GM18519 (cell line): ENCODE data around the gene JAZF1.
A peak's percentile ranks its signal among the peaks of the same experiment; 100 is the strongest.

Experiments
- ATAC-seq: cut with Tn5 transposase; IDR thresholded peaks from one replicate; pipeline ENCODE4 v1.9.1; 2021; ENCODE audit warnings: mild to moderate bottlenecking, moderate library complexity; ENCODE audit not compliant: unreplicated experiment, low FRiP score

The JAZF1 gene

GRCh38 chr7:28180364-28181147 is at the start of gene JAZF1:
JAZF1 (minus strand) TSS chr7:28180795.
- no peak for ATAC-seq

DNA sequence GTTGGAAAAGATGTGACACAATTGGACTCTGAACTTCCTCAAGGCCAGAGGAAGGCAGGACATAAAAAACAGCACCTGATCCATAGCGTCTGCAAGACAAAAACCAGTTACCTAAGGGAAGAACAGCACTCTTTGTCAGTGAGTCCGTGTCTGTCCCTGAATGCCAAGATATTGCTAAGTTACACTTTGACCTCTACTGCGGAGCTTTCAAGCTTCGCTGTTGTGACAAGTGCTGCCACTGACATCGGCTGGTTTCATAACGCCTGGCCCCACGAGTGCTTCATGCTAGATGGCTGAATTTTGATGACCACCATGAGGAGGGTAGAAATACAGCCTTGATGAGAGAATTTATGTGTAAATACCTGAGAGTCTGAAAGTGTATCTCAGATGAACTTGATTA is 49.7 kb upstream of the JAZF1 start:
- ATAC-seq, result no peak

DNA sequence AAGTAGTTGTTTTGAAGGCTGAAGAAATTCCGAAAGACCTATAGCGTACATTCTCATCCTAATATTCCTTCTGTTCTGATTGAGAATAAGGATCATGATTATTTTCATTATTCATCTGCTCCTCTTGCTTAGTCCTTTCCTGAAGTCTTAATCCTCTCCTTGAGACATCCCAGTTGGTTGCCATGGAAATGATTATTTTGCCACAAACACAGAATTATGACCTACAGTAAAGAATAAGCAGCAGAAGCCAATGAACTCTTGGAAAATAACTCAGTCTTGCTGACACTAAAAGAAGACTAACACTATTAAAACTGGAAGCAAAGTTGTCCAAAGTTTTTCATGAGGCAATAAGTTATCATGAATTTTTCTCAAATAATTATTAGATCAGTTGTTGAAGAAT is 47.8 kb upstream of the JAZF1 start:
- no peak for ATAC-seq

GRCh38 chr7:28226003-28226402 is 45.4 kb upstream of the JAZF1 start:
- ATAC-seq, result no peak

DNA sequence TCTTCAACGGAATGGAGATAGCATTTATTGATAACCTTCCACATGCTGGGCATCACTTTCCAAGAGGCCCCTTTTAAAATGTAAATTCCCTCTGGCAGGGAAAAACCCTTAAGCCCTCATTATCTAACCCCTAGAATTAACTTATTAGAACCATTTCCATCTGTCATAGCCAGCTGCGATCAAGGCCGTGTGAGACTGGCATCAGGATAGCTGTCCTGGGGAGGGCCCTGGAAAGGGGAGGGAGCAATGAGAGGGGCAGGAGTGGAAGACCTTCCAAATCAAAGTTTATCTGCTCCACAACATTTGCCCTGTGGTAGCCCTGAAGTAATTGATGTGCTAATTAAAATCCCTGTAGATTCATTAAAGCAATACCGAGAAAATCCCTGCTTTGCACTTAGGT is 45.0 kb upstream of the JAZF1 start:
- ATAC-seq, result no peak

DNA sequence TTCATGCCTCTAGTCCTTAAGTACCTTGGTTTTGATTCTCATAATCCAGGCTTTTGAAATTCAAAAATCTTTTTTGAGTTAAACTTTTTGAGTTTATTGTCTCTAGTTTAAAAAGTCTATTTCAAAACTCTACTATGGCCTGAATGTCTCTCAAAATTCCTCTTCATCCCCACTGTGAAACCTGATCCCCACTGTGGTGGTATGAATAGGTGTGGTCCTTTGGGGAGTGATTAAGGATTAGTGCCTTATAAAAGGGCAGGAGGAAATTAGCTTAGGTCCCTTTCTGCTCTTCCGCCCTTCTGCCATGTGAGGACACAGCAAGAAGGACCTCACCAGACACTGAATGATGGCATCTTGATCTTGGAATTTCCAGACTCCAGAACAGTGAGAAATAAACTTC is 44.1 kb upstream of the JAZF1 start:
- ATAC-seq, result no peak

- ATAC-seq, result no peak
Observed at GRCh38 chr7:28224172-28224571, 43.6 kb upstream of the JAZF1 start.

DNA sequence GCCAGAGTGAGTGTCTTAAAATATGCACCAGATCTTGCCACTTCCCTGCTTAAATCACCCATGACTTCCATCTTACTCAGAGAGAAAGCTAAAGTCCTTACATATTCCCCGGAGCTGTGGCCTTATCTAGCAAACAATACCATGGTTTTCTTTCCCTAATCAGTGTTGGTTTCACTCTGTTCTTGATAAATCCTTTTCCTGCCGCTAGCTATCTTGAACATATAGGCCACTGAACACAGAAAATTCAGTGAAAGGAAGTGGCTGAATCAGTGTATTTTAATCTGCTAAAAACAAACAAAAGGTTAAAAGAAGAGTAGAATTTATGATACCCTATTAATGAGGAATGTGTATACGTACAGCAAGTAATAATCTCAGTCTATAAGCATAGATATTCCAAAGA is 42.0 kb upstream of the JAZF1 start:
- ATAC-seq, result no peak

DNA sequence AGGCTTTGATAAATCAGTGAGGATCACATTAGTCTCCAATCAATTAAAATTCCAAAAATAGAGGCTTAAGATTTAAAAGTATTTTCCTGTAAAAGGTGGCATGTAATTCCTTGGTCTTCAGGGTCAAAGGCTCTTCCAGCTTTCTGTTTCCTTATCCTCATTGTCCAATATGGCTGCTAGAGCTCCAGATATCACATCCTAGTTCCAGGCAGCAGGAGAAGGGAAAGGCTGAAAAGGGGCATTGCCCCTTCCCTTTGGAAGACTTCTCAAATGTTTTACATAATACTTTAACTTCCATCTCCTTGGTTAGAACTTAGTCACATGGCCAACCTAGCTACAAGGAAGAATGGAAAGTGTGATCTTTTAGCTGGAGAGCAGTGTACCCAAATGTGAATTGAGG is 39.2 kb upstream of the JAZF1 start:
- ATAC-seq, result no peak

- no peak for ATAC-seq
Observed at GRCh38 chr7:28217143-28217542, 36.5 kb upstream of the JAZF1 start.

DNA sequence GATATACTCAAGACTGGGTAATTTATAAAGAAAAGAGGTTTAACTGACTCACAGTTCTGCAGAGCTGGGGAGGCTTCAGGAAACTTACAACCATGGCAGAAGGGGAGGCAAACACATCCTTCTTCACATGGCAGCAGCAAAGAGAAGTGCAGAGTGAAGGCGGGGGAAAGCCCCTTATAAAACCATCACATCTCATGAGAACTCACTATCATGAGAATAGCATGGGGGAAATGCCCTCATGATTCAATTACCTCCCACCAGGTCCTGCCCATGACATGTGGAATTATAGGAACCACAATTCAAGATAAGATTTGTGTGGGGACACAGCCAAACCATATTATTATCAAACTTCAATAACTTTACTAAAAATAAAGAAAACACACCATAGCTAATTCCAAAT is 30.4 kb upstream of the JAZF1 start:
- no peak for ATAC-seq

GRCh38 chr7:28208506-28208905 is 27.9 kb upstream of the JAZF1 start:
- no peak for ATAC-seq

GRCh38 chr7:28207486-28208158 is 27.0 kb upstream of the JAZF1 start:
- ATAC-seq, result peak; percentile 45

DNA sequence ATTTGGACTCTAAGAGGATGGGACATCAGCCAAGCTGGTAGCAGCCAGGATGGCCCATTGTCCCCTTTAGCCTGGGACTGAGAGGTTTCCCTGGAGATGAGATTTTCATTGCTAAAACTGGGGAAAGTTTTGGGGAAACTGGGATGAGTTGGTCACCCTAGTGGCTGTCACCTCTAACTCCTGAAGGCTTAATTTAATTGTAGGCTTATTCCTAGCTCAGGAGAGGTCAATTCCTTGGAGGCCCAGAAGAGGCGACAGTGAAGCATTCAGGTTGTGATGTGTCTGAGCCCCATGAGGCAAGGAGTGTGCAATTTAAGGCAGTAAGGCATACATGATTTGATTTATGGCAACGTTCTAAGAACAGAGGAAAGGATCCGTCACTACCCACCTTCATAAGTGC is 24.9 kb upstream of the JAZF1 start:
- no peak for ATAC-seq

- ATAC-seq, result no peak
Observed at GRCh38 chr7:28203508-28204240, 23.1 kb upstream of the JAZF1 start.

DNA sequence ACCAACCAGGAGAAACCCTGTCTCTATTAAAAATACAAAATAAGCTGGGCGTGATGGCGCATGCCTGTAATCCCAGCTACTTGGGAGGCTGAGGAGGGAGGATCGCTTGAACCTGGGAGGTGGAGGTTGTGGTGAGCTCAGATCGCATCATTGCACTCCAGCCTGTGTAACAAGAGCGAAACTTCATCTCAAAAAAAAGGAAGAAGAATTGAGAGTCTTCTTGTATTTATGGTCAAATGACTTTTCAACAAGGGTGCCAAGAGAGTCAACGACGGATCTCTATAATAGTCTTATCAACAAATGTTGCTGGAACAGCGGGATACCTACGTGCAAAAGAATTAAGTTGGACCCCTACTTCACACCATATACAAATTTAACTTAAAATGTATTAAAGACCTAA is 21.6 kb upstream of the JAZF1 start:
- no peak for ATAC-seq

GRCh38 chr7:28201131-28201530 is 20.5 kb upstream of the JAZF1 start:
- no peak for ATAC-seq

DNA sequence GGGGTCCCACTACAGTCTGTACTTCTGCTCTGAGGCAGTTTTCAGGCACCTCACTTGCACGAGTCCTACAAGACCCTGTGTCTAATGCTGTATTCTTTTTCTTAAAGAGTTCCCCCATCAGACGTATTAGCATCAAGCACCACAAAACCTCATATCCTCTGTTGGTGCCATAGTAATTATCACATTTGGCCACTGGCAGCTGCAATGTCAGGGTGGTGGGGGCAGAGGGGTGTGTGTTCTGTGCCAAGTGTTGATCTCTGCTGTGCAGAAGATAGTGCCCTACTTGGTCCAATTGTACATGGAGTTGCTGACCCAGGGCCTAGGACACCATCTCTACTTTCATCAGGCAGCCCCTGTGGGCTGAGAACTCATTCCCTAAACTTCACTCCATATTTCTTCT is 20.0 kb upstream of the JAZF1 start:
- no peak for ATAC-seq

- no peak for ATAC-seq
Observed at GRCh38 chr7:28199021-28199510, 18.5 kb upstream of the JAZF1 start.

- no peak for ATAC-seq
Observed at GRCh38 chr7:28195910-28196620, 15.5 kb upstream of the JAZF1 start.
